OCI-LY3 (cell line): ENCODE measurements around the gene S100A13.
A peak's percentile ranks its signal among the peaks of the same experiment; 100 is the strongest.

Source experiments
- H2AFZ ChIP-seq: fragments of 200-600, 300-600 bp; shearing (Covaris generic); 2 replicates; pipeline ENCODE4 v1.6.0; 2014; ENCODE audit warnings: antibody characterized with exemption, low read depth, low read length
- H3K27ac ChIP-seq: fragments of 200-600, 300-600 bp; sonication (generic); 2 replicates; pipeline ENCODE4 v1.5.1; 2014; ENCODE audit warnings: mild to moderate bottlenecking, low read length, moderate library complexity, mixed read lengths
- H3K27me3 ChIP-seq: fragments of 200-600, 300-600 bp; sonication (generic); 2 replicates; pipeline ENCODE4 v1.6.1; 2014; ENCODE audit warnings: low read depth, low read length, mixed read lengths
- H3K36me3 ChIP-seq: fragments of 200-600, 300-600 bp; sonication (generic); replicated peaks from 2 replicates; pipeline ENCODE3; 2014; ENCODE audit warnings: low read depth, low read length, mixed read lengths
- H3K4me1 ChIP-seq: fragments of 300-600, 200-600 bp; sonication (generic); 2 replicates; pipeline ENCODE4 v1.6.1; 2014; ENCODE audit warnings: low read length, mixed read lengths
- H3K4me2 ChIP-seq: fragments of 200-600, 300-600 bp; sonication (generic); 2 replicates; pipeline ENCODE4 v1.6.1; 2014; ENCODE audit warnings: low read length, mixed read lengths
- H3K4me3 ChIP-seq: fragments of 300-600, 200-600 bp; sonication (generic); 2 replicates; pipeline ENCODE4 v1.5.1; 2014; ENCODE audit warnings: antibody characterized with exemption, mild to moderate bottlenecking, low read length, moderate library complexity
- H3K79me2 ChIP-seq: fragments of 300-600, 200-600 bp; shearing (Covaris generic); 2 replicates; pipeline ENCODE4 v1.6.1; 2014; ENCODE audit warnings: mild to moderate bottlenecking, low read length, mixed read lengths
- H3K9ac ChIP-seq: fragments of 300-600, 200-600 bp; shearing (Covaris generic); 2 replicates; pipeline ENCODE4 v1.6.0; 2014; ENCODE audit warnings: mild to moderate bottlenecking, low read length, moderate library complexity
- H3K9me3 ChIP-seq: fragments of 200-600, 300-600 bp; shearing (Covaris generic); 2 replicates; pipeline ENCODE4 v1.6.1; 2014; ENCODE audit warnings: low read length, mixed read lengths; ENCODE audit not compliant: insufficient read depth
- H4K20me1 ChIP-seq: fragments of 200-600, 300-600 bp; sonication (generic); 2 replicates; pipeline ENCODE4 v1.6.1; 2016; ENCODE audit warnings: low read length, mixed read lengths; ENCODE audit not compliant: insufficient read depth
- EZH2phosphoT487 ChIP-seq: fragments of 200-600 bp; shearing (Covaris generic); IDR thresholded peaks from 2 replicates; pipeline ENCODE4 v1.6.1; 2018; ENCODE audit warnings: antibody characterized with exemption, mixed run types, low read depth
- TF ChIP-seq, protein P1 (sequence below): fragments of 200-600, 300-600 bp; sonication (generic); IDR thresholded peaks from 2 replicates; pipeline ENCODE4 v1.5.1; 2014; ENCODE audit warnings: antibody characterized with exemption, low read length, low read depth

Gene S100A13

DNA sequence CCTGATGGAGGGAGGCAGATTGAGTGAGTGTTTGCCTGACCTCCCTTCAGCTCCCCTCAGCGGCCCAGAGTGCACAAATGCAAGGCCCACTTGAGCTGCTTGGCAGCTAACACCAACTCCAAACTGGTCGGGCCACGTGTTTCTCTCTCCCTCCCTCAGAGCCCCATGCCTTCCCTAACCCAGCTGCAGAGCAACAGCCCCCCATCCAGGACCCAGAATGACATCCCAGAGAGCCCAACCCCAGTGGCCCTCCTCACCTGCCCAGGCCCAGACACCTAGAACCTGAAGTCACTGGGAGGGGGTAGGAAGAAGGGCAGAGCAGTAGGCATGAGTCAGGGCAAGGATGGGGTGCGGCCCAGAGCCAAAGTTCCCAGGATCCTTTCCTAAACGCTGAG is 10.4 kb downstream of the S100A13 start:
- Histone ChIP-seq H3K27me3 (no peaks in the 10 kb centered on the region), H3K9ac (peak overlapping the region; percentile 56; the same call in 1 of the 2 replicates), H3K27ac (peak overlapping the region; percentile 65), H3K4me2 (peak overlapping the region; percentile 59), H3K36me3 (peaks cover 12% of the 10 kb centered on the region), H2AFZ (peak overlapping the region; percentile 56; the same call in 1 of the 2 replicates), H3K4me1 (peaks cover 32% of the 10 kb centered on the region), H4K20me1 (no peaks in the 10 kb centered on the region), H3K4me3 (no peak overlapping the region; the same call in 1 of the 2 replicates), H3K9me3 (no peaks in the 10 kb centered on the region), H3K79me2 (no peaks in the 10 kb centered on the region)
- TF ChIP-seq, protein P1, sequence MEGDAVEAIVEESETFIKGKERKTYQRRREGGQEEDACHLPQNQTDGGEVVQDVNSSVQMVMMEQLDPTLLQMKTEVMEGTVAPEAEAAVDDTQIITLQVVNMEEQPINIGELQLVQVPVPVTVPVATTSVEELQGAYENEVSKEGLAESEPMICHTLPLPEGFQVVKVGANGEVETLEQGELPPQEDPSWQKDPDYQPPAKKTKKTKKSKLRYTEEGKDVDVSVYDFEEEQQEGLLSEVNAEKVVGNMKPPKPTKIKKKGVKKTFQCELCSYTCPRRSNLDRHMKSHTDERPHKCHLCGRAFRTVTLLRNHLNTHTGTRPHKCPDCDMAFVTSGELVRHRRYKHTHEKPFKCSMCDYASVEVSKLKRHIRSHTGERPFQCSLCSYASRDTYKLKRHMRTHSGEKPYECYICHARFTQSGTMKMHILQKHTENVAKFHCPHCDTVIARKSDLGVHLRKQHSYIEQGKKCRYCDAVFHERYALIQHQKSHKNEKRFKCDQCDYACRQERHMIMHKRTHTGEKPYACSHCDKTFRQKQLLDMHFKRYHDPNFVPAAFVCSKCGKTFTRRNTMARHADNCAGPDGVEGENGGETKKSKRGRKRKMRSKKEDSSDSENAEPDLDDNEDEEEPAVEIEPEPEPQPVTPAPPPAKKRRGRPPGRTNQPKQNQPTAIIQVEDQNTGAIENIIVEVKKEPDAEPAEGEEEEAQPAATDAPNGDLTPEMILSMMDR, result no peak
- TF ChIP-seq EZH2phosphoT487, result no peak

DNA sequence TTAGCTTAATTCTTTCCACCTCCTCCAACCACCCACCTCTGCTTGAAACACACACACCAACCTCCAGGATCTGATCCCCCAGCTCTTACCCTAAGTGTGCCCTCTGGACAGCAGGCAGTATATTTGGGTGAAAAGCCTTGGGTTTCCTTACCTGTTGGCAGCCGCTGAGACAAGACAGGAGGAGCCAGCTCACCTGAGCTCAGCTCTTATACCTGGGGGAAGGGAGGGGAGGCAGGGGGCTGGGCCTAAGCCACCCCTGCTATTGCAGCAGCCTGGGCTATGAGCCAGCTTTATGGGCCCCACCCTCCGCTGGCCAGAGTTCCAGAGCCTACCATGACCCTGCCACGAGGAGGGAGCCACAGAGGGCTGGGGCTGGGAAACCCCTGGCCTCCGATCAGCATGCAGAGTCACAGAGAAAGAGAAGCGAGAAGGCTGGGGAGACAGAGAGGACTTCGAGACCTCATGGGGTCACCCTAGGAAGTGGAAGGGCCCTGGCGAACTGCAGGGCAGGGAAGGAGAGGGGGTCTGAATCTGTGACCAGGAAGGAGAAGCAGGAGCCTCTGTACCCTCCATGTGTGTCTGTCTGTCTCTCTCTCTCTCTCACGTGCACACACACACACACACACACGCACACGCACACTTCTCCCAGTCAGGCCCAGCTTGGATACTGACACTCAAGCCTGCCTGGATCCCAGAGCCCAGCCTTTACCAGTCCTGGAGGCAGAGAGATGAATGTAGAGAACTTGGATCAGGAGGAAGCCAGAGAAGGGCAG is 11.0 kb downstream of the S100A13 start, which contains the start of gene S100A14:
Gene S100A14 (minus strand): TSS at position 182 of the 773 bp plus-strand sequence. CDS start 467 bp downstream, outside the sequence.
- Histone ChIP-seq H3K36me3 (peaks cover 12% of the 10 kb centered on the region), H3K4me3 (peak within 1 kb of the TSS; percentile 31; the same call in 1 of the 2 replicates), H3K4me2 (peak within 1 kb of the TSS; percentile 59), H3K27me3 (no peaks in the 10 kb centered on the region), H3K27ac (peak within 1 kb of the TSS; percentile 65), H3K4me1 (peaks cover 32% of the 10 kb centered on the region), H3K9ac (peak within 1 kb of the TSS; percentile 56; the same call in 1 of the 2 replicates), H2AFZ (peak within 1 kb of the TSS; percentile 56; the same call in 1 of the 2 replicates), H4K20me1 (no peaks in the 10 kb centered on the region), H3K9me3 (no peaks in the 10 kb centered on the region), H3K79me2 (no peaks in the 10 kb centered on the region)
- TF ChIP-seq, protein P1, result no peak

DNA sequence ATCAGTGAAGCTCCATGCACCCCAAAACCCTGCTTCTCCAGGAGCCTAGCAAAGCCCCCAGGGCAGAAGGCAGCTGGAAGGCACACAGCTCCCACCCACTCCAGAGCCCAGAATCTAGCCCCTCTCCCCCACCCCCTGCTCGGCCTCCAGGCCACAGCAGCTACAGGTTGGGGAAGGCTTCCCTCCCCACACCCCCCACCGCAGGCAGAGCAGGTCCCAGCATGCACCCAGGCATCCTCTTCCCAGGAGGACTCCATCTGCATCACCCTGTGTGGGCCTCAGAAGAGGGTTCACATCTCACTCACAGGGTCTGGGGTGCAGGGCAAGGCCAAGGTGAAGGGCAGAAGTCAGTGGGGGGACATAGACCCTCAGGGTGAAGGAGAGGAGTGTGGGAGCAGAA is 11.9 kb downstream of the S100A13 start:
- H3K27ac ChIP-seq, result peak overlapping the region; percentile 65
- H3K4me2 ChIP-seq, result peak overlapping the region; percentile 59
- H3K4me1 ChIP-seq, result peaks cover 32% of the 10 kb centered on the region
- H3K27me3 ChIP-seq, result no peaks in the 10 kb centered on the region
- no peaks in the 10 kb centered on the region for H3K79me2 ChIP-seq
- H3K9ac ChIP-seq, result peak overlapping the region; percentile 56; the same call in 1 of the 2 replicates
- H3K36me3 ChIP-seq, result peaks cover 9% of the 10 kb centered on the region
- H3K9me3 ChIP-seq, result no peaks in the 10 kb centered on the region
- H4K20me1 ChIP-seq, result no peaks in the 10 kb centered on the region
- no peak for TF ChIP-seq EZH2phosphoT487
- TF ChIP-seq, protein P1, result no peak
- H2AFZ ChIP-seq, result no peak overlapping the region
- 0 out of 2 replicates have a peak overlapping the region, but pooled peaks have one; percentile 31 for H3K4me3 ChIP-seq

DNA sequence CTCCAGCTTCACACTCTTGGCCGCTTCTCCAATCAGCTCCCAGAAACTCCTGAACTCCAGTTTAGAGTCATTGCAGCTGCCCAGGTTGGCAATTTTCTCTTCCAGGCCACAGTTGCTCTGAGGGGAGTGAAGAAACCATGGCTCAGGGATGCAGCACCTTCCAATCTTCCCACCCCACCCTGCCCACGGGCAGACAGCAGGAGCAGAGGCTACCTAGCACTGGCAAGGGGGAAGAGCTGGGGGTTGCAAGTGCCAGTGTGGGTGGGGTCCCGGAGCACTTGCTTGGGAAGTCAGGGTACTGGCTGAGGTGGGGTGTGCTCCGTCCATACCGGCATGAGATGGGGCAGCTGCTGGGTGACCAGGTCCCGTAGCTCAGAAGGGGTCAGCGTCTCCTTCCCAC is 12.4 kb downstream of the S100A13 start:
- Histone ChIP-seq H3K9me3 (no peaks in the 10 kb centered on the region), H3K36me3 (peaks cover 8% of the 10 kb centered on the region), H3K9ac (no peak overlapping the region), H3K79me2 (no peaks in the 10 kb centered on the region), H3K4me3 (no peak overlapping the region), H3K27me3 (no peaks in the 10 kb centered on the region), H4K20me1 (no peaks in the 10 kb centered on the region), H3K4me1 (peaks cover 32% of the 10 kb centered on the region), H2AFZ (no peak overlapping the region), H3K27ac (no peak overlapping the region), H3K4me2 (no peak overlapping the region)
- TF ChIP-seq, protein P1, result no peak
- no peak for TF ChIP-seq EZH2phosphoT487
